Adrenal gland (tissue), 5 donors: ENCODE measurements around the gene HS3ST5.

ENCODE experiments used
- POLR2A ChIP-seq, 2 donors: fragments of 450-650 bp; IDR thresholded peaks; one replicate each; pipeline ENCODE4 v1.6.1; 2017; ENCODE audit warnings: antibody characterized with exemption in 2 of 2, mild to moderate bottlenecking in 2 of 2, moderate library complexity in 1 of 2
- TF ChIP-seq, protein P1 (sequence below), 6 experiments: fragments of 450-650 bp in 4 of 6; fragments of 200-600 bp in 2 of 6; sonication (generic) in 1 of 6; IDR thresholded peaks; 1 replicate in 5 of 6; 2 replicates in 1 of 6; pipeline versions ENCODE4 v1.5.1 to v1.8.0; 2016 to 2021; ENCODE audit warnings: antibody characterized with exemption in 6 of 6, mild to moderate bottlenecking in 2 of 6, moderate library complexity in 1 of 6
- donor health status: DM: no; HTN: no; CAD: no.

GRCh38 chr6:114106020-114106419 lies 236.8 kb downstream of the HS3ST5 start:
- TF ChIP-seq, protein P1, sequence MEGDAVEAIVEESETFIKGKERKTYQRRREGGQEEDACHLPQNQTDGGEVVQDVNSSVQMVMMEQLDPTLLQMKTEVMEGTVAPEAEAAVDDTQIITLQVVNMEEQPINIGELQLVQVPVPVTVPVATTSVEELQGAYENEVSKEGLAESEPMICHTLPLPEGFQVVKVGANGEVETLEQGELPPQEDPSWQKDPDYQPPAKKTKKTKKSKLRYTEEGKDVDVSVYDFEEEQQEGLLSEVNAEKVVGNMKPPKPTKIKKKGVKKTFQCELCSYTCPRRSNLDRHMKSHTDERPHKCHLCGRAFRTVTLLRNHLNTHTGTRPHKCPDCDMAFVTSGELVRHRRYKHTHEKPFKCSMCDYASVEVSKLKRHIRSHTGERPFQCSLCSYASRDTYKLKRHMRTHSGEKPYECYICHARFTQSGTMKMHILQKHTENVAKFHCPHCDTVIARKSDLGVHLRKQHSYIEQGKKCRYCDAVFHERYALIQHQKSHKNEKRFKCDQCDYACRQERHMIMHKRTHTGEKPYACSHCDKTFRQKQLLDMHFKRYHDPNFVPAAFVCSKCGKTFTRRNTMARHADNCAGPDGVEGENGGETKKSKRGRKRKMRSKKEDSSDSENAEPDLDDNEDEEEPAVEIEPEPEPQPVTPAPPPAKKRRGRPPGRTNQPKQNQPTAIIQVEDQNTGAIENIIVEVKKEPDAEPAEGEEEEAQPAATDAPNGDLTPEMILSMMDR (IDR thresholded peaks at IDR 0.05), result no peak
- no peak for TF ChIP-seq POLR2A (IDR thresholded peaks at IDR 0.05)
